Epithelial cell of esophagus (primary cell): ENCODE measurements around the gene RGMB.

Experiments
- DNase-seq: peaks from one replicate; pipeline ENCODE4 v3.0.0; 2010; ENCODE audit warnings: low read depth
- H3K4me3 ChIP-seq: 2 replicates; pipeline ENCODE4 v1.5.1; 2011; ENCODE audit warnings: mild to moderate bottlenecking, low read length, control low read depth
- CTCF ChIP-seq: IDR thresholded peaks from 2 replicates; pipeline ENCODE4 v1.5.1; 2011; ENCODE audit warnings: low read depth, mild to moderate bottlenecking, low read length, control low read depth, inconsistent platforms; ENCODE audit not compliant: insufficient read depth; ENCODE audit errors: missing control alignments

The RGMB gene

GRCh38 chr5:98780390-98780789 lies 6.9 kb downstream of the RGMB start:
- TF ChIP-seq CTCF, result no peak
- no peak overlapping the region for H3K4me3 ChIP-seq
- no peak for DNase-seq

- TF ChIP-seq CTCF, result no peak
- H3K4me3 ChIP-seq, result no peak overlapping the region
- DNase-seq, result no peak
Measured at GRCh38 chr5:98781520-98781919, 8.1 kb downstream of the RGMB start.

- no peak for TF ChIP-seq CTCF
- no peak for DNase-seq
- no peak overlapping the region for H3K4me3 ChIP-seq
Measured at GRCh38 chr5:98781964-98782363, 8.5 kb downstream of the RGMB start.

- no peak overlapping the region for H3K4me3 ChIP-seq
- no peak for TF ChIP-seq CTCF
- DNase-seq, result no peak
Measured at GRCh38 chr5:98783051-98783649, 9.7 kb downstream of the RGMB start.

- no peak overlapping the region for H3K4me3 ChIP-seq
- DNase-seq, result no peak
- TF ChIP-seq CTCF, result no peak
Measured at GRCh38 chr5:98784411-98784810, 10.9 kb downstream of the RGMB start.

GRCh38 chr5:98785244-98785643 lies 11.8 kb downstream of the RGMB start:
- no peak for DNase-seq
- H3K4me3 ChIP-seq, result no peak overlapping the region
- TF ChIP-seq CTCF, result no peak

GRCh38 chr5:98786191-98786853 lies 12.9 kb downstream of the RGMB start:
- H3K4me3 ChIP-seq, result peak overlapping the region; percentile 10
- TF ChIP-seq CTCF, result no peak
- DNase-seq, result peak; percentile 60
